HG03108 (cell line): ENCODE measurements around the gene UMODL1.

Experiments
- ATAC-seq: cut with Tn5 transposase; IDR thresholded peaks from one replicate; pipeline ENCODE4 v1.9.1; 2021; ENCODE audit warnings: moderate library complexity; ENCODE audit not compliant: unreplicated experiment

Gene UMODL1

DNA sequence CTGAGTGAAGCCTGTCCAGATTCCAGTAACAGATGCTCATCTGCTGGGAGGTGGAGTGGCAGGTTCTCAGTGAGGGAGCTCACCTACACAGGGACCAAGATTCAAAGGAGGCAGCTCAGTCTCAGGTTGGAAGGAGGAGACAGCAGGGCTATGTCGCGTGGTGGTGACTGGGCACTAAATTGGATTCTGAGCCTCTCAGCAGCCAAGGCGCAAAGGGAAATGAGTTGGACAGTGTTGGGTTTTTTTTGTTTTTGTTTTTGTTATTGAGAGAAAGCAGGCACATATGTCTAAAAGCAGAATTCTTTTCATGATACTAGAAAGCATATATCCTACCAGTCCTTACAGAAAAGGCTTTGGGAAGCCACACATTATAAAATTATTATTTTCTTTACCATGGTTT, 26.2 kb downstream of the UMODL1 start:
- ATAC-seq: no peak

GRCh38 chr21:42097860-42098454, 26.8 kb downstream of the UMODL1 start:
- ATAC-seq: no peak

- ATAC-seq: no peak
These were observed 27.9 kb downstream of the UMODL1 start for GRCh38 chr21:42098957-42099505.

- ATAC-seq: no peak
These were observed 30.1 kb downstream of the UMODL1 start for GRCh38 chr21:42101246-42101645.

DNA sequence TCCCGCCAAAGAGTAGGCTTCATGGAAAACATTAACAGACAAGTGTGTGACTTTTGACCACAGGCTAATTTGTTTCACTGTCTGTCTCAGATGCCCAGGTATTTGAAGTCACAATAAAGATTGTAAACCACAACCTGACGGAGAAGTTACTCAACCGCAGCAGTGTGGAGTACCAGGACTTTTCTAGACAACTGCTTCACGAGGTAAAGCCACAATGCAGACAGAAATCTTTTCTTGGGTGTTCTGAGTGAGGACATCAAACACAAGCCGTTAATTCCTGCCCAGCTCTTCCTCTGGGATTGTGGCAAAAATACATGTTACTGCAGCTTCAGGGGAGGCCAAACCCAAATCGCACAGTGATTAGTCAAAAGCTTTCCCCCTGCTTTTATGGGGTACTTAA, 31.0 kb downstream of the UMODL1 start:
- no peak for ATAC-seq

GRCh38 chr21:42102526-42102925, 31.4 kb downstream of the UMODL1 start:
- ATAC-seq: no peak

DNA sequence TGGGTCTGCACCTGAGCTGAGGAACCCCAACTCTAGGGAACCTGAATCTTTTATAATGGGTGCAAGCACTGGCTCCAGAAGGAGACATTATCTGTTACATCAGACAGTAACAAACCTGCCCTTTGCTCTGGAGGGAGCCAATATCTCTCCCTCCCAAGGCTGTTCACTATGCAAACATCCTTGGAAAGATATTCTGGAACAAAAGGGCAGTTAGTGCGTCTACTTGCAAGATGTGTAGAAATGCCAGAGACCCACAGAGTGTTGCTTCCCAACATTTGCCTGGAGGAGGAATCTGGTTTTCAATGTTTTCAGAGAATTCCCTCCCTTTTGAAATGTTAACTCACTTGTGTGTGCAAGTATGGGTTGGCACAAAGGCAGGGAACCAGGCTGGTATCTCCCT, 31.9 kb downstream of the UMODL1 start:
- no peak for ATAC-seq

- no peak for ATAC-seq
These were observed 32.7 kb downstream of the UMODL1 start for GRCh38 chr21:42103843-42104242.

- ATAC-seq: no peak
These were observed 34.6 kb downstream of the UMODL1 start for GRCh38 chr21:42105476-42106315.

- ATAC-seq: no peak
These were observed 35.3 kb downstream of the UMODL1 start for GRCh38 chr21:42106425-42106824.

- no peak for ATAC-seq
These were observed 36.2 kb downstream of the UMODL1 start for GRCh38 chr21:42107177-42107880.

DNA sequence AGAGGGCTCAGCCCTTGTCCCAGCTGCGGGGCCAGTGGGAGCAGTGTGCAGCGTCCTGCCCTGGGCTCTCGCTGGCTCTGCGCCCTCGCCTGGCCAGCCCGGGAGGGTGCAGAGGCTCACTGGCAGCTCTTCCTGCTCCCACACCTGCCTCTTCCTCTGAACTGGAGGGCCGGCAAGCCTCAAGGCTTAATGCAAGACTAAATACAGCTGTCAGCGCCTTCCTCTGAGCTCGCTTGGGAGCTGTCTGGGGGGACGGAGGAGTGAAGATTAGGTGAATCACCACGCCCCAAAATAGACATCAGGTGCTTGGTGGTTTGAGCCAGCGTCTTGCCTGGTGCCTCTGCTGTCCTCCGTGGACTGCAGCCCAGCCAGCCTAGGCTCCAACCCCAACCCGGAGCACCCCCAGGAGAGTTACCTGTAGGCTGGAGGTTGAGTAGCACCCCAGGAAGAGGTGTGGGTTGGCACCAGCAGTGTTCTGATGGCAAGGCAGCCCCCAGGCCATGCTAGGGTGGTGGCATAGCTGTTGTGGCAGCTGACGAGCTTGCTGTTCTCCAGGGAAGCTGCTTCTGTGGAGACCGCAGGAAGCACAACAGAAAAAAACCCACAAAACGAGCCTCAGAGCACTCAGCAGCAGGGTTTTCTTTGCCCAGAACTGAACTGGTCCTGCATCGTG, 36.9 kb downstream of the UMODL1 start:
- peak; percentile 88 for ATAC-seq

GRCh38 chr21:42108554-42109340, 37.6 kb downstream of the UMODL1 start:
- no peak for ATAC-seq

GRCh38 chr21:42109473-42109872, 38.4 kb downstream of the UMODL1 start:
- ATAC-seq: no peak

- ATAC-seq: no peak
These were observed 38.9 kb downstream of the UMODL1 start for GRCh38 chr21:42109873-42110525.

DNA sequence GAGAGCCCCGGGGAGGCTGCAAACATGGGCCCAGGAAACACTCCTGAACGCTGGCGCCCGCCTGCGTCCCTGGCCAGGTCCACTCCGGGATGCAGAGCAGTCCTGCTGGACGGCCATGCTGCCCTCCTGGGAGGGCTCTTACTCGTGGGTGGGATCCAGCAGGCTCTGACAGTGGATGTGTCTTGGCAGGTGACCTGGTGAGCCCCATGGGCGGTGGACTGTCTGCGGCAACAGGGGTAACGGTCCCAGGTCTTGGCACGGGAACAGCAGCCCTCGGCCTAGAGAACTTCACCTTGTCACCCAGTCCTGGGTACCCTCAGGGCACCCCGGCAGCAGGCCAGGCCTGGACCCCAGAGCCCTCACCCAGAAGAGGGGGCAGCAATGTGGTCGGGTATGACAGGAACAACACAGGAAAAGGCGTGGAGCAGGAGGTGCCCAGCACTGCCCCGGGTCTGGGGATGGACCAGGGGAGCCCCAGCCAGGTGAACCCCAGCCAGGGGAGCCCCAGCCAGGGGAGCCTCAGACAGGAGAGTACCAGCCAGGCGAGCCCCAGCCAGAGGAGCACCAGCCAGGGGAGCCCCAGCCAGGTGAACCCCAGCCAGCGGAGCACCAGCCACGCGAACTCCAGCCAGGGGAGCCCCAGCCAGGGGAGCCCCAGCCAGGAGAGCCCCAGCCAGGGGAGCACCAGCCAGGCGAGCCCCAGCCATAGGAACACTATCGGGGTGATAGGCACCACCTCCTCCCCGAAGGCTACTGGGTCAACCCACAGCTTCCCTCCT, 39.8 kb downstream of the UMODL1 start:
- ATAC-seq: no peak

GRCh38 chr21:42111470-42111743, 40.3 kb downstream of the UMODL1 start:
- no peak for ATAC-seq

- no peak for ATAC-seq
These were observed 40.7 kb downstream of the UMODL1 start for GRCh38 chr21:42111811-42112210.

DNA sequence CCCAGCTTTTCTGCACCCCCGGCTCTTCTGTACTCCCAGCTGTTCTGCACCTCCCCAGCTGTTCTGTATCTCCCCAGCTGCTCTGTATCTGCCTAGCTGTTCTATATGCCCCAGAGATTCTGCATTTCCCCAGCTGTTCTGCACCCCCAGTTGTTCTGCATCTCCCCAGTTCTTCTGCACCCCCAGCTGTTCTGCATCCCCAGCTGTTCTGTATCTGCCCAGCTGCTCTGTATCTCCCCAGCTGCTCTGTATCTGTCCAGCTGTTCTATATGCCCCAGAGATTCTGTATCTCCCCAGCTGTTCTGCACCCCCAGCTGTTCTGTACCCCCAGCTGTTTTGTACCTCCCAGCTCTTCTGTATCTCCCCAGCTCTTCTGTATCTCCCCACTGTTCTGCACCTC, 41.1 kb downstream of the UMODL1 start:
- ATAC-seq: no peak
